Neural cell (in vitro differentiated cells): ENCODE results near the gene CLK3.

ENCODE experiments used
- CTCF ChIP-seq: fragments of 450-650 bp; IDR thresholded peaks from 2 replicates; pipeline ENCODE4 v1.5.1; 2014; ENCODE audit warnings: antibody characterized with exemption, mild to moderate bottlenecking, moderate library complexity; ENCODE audit not compliant: poor library complexity, severe bottlenecking
- EP300 ChIP-seq: fragments of 450-650 bp; conservative IDR thresholded peaks from 2 replicates; pipeline ENCODE4 v1.6.1; 2014; ENCODE audit warnings: antibody characterized with exemption, mild to moderate bottlenecking, moderate library complexity; ENCODE audit not compliant: poor library complexity, severe bottlenecking
- EZH2 ChIP-seq: fragments of 200-600, 300-800 bp; shearing (Covaris generic), sonication (generic); IDR thresholded peaks from 2 replicates; pipeline ENCODE4 v1.6.1; 2014; ENCODE audit warnings: antibody characterized with exemption, low read length, borderline replicate concordance, mild to moderate bottlenecking; ENCODE audit not compliant: insufficient read depth, poor library complexity, severe bottlenecking
- POLR2AphosphoS5 ChIP-seq: IDR thresholded peaks from 2 replicates; pipeline ENCODE4 v1.6.1; 2012
- REST ChIP-seq: IDR thresholded peaks from 2 replicates; pipeline ENCODE4 v1.6.1; 2012; ENCODE audit warnings: borderline replicate concordance
- SMC3 ChIP-seq: fragments of 450-650 bp; conservative IDR thresholded peaks from 2 replicates; pipeline ENCODE4 v1.6.1; 2014; ENCODE audit warnings: antibody characterized with exemption, mild to moderate bottlenecking, moderate library complexity; ENCODE audit not compliant: poor library complexity
- TAF1 ChIP-seq: IDR thresholded peaks from 2 replicates; pipeline ENCODE4 v1.6.1; 2012; ENCODE audit warnings: low read depth

GRCh38 chr15:74642734-74643664 lies 27.4 kb downstream of the CLK3 start:
- no peak for TF ChIP-seq CTCF
- TF ChIP-seq REST = no peak
- TF ChIP-seq EP300 = no peak
- TF ChIP-seq SMC3 = no peak
- TF ChIP-seq POLR2AphosphoS5 = no peak
- no peak for TF ChIP-seq TAF1
- TF ChIP-seq EZH2 = no peak
